Epithelial cell of prostate (primary cell): ENCODE data around the gene FGB.
A peak's percentile ranks its signal among the peaks of the same experiment; 100 is the strongest.
"Not testable (repeated sequence)": the region's sequence is repeated elsewhere in the genome, so short reads cannot be mapped to it uniquely, and the experiment has no call there.

Experiments used
- DNase-seq: peaks from one replicate; pipeline ENCODE4 v3.0.0-alpha.2; 2011; ENCODE audit warnings: low read depth, low spot score
- H3K27ac ChIP-seq: fragments of 450-650 bp; 2 replicates; pipeline ENCODE4 v1.5.1; 2017; ENCODE audit warnings: mild to moderate bottlenecking

The FGB gene

DNA sequence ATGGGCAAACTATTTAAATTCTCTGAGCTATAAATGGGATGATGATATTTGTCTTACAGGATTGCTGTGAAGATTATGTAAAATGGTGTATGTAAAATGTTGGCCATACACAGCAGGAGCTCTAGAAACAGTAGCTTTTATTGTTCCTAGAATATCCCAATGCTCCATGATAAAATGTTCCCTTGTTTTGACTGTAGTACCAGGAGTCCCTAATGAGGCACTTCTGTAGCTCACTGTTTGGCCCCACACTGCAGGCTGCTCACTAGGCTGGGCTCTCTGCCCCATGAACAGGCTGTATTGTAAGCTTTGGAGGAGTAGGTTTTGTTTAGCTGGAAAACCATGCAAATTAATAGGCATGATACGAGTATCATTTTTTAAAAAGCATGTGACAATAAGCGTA is 31.1 kb downstream of the FGB start:
- DNase-seq = no peak
- no peak overlapping the region for H3K27ac ChIP-seq

DNA sequence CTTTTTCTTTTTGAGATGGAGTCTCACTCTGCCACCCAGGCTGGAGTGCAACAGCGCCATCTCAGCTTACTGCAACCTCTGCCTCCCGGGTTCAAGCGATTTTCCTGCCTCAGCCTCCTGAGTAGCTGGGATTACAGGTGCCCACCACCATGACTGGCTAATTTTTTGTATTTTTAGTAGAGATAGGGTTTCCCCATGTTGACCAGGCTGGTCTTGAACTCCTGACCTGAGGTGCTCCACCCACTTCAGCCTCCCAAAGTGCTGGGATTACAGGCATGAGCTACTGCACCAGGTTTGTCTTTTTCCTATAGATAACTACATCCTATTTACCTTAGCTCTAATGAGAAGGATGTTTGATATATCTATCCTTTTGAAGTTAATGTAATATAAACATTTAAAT is 31.5 kb downstream of the FGB start:
- DNase-seq, H3K27ac ChIP-seq: not testable (repeated sequence)

GRCh38 chr4:154595807-154596206 is 33.0 kb downstream of the FGB start:
- H3K27ac ChIP-seq = no peak overlapping the region
- DNase-seq = peak; percentile 16

DNA sequence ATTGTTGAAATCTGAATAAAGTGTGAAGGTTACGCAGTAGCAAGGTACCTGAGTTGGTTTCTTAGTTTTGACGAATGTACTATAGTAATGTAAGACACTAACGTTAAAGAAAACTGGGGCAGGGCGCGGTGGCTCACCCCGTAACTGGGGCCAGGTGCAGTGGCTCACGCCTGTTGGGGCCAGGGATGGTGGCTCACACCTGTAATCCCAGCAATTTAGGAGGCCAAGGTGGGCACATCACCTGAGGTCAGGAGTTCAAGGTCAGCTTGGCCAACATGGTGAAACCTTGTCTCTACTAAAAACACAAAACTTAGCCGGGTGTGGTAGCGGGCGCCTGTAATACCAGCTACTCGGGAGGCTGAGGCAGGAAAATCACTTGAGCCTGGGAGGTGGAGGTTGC is 34.5 kb downstream of the FGB start:
- DNase-seq, H3K27ac ChIP-seq: not testable (repeated sequence)

GRCh38 chr4:154597798-154598774 is 35.3 kb downstream of the FGB start:
- no peak for DNase-seq
- no peak overlapping the region for H3K27ac ChIP-seq

DNA sequence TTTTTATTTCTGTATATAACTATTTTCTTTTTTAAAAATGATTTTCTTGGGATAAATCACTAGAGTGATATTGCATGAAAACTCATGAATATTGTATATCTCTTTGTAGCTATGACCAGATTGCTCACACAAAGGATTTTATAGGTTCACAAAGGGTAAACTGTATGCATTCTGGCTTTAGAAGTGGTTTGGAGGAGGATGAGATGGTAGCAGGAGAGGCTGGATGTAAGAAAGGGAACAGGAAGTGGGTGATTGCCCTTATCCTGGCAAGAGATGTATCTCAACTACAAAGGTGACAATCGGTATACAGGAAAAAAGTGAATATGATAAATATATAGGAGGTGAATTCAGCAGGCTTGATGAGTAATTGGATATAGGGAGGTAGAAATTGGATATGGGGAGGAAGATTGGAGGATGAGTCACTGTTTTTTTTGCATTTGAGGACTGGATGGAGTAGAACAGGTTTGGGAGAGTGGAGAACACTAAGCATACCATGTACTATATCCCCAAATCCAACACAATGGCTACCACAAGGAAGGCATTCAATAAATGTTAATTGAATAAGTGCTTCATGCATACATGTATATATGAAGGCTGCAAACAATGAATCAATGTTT is 39.7 kb downstream of the FGB start:
- no peak for DNase-seq
- no peak overlapping the region for H3K27ac ChIP-seq

DNA sequence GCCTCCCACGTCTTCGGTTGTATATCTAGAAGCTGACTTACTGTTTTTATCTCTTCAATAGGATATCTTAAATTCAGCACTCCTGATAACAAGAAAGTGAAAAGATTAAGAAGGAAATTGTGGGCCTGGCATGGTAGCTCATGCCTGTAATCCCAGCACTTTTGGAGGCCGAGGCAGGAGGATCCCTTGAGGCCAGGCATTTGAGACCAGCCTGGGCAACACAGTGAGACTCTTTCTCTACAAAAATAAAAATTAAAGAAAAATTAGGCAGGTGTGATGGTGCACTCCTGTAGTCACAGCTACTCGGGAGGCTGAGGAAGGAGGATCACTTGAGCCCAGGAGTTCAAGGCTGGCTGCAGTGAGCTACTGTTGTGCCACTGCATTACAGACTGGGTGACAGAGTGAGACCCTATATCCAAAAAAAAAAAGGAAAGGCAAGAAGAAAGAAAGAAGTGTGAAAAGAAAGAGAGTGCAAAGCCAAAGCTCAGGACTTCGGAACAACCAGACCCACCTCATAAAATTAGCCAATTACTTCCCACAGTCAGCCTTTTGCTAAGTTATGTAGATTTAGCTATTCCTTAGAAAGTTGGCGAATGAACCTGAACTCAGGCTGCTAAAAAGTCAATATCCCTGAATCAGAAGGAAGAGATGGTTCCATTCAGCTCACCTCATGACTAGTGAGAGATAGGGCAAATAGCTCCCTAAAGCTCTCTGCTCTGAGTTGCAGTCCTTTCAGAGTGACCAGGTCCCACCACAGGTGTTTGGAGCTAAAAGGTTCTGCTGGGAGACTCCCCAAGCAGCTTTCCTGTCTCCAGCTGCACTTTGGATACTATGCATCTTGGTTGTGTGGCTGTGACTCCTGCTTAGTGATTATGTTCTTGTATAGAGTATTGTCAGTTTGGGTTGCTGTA is 40.5 kb downstream of the FGB start:
- no peak for DNase-seq
- no peak overlapping the region for H3K27ac ChIP-seq

DNA sequence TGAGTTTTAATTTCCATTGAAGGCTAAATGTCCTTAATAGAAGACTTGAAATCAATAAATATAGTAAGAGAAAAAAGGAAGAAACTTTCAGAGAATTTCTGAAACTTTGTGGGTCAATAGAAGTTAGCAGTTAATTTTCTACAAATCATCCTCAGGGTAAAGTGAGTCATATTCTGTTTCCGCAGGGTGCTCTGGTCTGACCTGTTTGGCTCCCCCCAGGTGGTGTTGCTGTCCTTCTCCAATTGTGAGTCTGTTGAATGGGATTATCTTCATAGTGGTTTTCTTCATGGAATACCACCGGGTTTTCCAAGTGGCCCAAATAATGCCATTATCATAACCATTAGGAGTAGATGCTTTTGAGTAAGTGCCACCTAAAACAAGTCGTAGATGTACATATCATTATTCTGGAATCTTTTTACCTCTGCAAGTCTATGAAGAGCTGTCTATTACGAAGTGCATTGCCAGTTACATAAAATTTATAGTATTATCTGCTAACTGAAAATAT is 41.9 kb downstream of the FGB start:
- no peak overlapping the region for H3K27ac ChIP-seq

GRCh38 chr4:154606728-154607723 is 44.2 kb downstream of the FGB start:
- DNase-seq = no peak
- no peak overlapping the region for H3K27ac ChIP-seq

More for the DNA sequence above, 41.9 kb downstream of the FGB start:
- no peak for DNase-seq

DNA sequence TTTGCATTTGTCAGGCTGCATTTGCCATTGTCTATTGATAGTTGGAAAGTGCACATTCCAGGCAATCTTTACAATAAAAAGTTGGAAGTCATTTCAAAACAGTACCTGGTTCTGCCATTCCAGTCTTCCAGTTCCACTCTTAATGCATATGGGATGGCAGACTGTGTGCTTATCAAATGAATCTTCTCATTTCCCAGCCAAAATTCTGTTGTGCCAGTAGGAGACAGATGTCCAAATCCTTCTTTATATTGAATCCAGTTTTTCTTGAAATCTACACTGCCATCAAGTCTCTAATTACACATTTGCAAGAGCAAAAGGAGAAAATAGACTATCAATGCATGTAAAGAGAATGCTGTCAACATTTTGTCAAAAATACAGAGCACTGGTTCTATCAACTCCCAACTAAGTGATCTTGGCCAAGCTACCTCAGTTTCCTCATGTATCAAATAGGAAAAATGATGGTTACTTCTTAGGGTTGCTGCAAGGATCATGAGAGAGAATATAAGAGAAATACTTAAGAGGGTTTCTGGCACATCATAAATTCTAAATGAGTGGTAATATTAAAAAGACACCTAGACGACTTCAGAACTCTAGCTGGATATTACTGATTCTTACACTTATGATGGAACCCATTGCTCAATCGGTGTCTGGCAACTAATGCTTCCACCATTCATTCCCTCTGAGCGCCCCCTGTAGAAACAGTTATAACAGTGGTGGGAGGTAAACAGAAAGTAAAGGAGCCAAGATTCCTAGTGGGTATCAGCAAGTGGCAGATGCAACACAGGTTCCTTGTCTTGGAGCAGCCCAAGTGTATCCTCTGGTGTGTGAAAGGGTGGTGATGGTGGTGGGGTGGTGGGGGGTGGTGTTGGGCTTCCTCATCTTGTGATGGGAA is 45.8 kb downstream of the FGB start:
- no peak for DNase-seq
- H3K27ac ChIP-seq = no peak overlapping the region

- DNase-seq = no peak
- H3K27ac ChIP-seq = no peak overlapping the region
These were observed 46.7 kb downstream of the FGB start for GRCh38 chr4:154609532-154609931.

- no peak overlapping the region for H3K27ac ChIP-seq
- DNase-seq = no peak
These were observed 47.8 kb downstream of the FGB start for GRCh38 chr4:154610582-154610981.

- H3K27ac ChIP-seq = no peak overlapping the region
- no peak for DNase-seq
These were observed 49.0 kb downstream of the FGB start for GRCh38 chr4:154611833-154612232.

DNA sequence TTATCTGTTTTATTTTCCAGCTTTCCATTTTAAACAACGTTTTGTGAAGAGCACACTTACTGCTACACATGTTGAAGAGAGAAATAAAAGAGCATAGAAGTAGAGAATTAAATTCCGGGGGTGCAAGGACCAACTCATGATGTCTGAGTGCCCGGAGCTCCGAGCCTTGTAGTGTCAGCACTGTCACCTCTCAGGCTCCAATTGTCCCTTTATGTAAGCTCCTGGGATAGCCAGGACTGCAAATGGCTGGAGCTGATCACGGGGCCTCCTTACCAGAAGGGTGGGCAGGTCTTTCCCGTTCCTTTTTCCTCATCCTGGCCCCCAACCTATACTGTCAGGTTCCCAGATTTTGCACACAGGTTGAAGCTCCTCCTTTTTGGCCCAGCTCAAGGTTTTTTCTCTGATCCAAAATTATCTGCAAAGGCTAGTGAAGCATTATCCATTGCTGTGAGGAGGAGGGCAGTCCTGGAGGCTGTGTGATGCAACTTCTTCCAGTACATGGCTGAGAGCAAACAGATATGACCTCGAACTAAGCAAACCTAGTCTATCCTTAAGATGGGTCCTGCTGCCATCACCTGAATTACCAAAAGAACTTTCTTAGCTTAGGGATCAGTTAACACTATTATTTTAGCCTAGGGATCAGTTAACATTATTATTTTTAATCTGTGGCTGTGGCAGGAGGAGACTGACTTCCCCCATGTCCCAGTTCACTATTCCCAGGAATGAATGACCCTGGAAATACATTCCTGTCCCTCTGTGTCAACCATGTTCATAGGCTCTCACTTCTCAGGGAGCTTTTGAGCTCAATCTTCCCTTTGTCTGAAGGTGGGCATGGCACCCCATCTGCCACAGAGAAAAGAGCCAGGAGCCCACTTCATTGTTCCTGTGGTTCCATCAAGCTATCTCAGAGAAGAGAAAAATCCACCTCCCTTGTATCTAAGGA is 49.9 kb downstream of the FGB start, which contains the start of gene FGG:
TSS of gene FGG (minus strand) at position 185 of the 943 bp plus-strand sequence. CDS start at position 138, 47 bp downstream.
- DNase-seq = no peak
- no peak within 1 kb of the TSS for H3K27ac ChIP-seq

DNA sequence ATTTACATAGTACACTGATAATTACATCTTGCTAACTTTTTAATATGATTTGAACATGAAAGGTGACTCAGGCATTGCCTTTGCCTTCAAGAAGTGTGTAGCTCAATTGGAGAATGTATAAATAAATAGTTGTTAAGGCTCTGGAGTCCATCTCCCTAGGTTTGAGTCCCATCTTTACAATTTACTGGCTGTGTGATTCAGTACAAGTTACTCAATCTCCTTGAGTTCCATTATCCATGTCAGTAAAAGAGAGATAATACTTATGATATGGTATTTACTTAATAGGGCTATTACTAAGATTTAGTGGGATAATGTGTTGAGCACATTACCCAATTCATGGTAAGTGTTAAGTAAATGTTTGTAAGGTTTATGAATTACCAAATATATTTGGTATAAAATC is 51.5 kb downstream of the FGB start:
- no peak for DNase-seq
- no peak overlapping the region for H3K27ac ChIP-seq

DNA sequence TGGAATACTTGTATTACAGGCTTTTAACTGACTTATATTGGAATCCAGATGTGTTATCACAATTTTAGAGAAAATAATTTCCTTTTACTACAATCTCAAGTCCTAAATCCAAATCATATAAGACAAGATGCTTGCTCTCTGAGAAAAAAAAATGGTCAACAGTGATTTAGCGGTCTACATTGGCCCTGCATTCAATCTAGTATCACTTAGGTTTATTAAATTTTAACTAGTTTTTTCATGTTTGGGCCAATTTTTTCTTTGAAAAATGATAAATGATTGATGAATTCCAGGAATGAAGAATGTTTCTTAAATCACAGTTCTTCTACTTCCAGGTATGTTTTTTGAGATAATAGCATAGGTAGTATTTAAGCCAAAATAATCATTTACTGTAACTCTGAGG is 52.4 kb downstream of the FGB start:
- no peak overlapping the region for H3K27ac ChIP-seq
- no peak for DNase-seq

- no peak overlapping the region for H3K27ac ChIP-seq
- no peak for DNase-seq
These were observed 53.5 kb downstream of the FGB start for GRCh38 chr4:154616287-154616686.
